Activated CD8-positive, alpha-beta memory T cell treated with anti-CD3 and anti-CD28 coated beads, Interleukin-2, amount 10 ng/mL, durations not matched to agents 7 days and 5 days (primary cell): ENCODE results near the gene AMBRA1. TPM values are rescaled to one million over a fixed set of nuclear protein-coding genes. Genes with fewer than 3 reads are reported as not detected.

Experiments used
- ATAC-seq: fragments of 150-1000 bp; cut with Tn5 transposase; one replicate; pipeline ENCODE4 v1.10.0; 2021; ENCODE audit warnings: moderate library complexity
- CTCF ChIA-PET: fragments of 350-600 bp; sonication (Branson Sonifier 250); formaldehyde crosslinking; loops from one replicate; lab custom pipeline; 2021; ENCODE audit warnings: antibody characterized with exemption; lab: Charles Lee
- DNase-seq: peaks from one replicate; pipeline ENCODE4 v3.0.0-alpha.2; 2020
- H3K27ac Mint-ChIP-seq: one replicate; pipeline ENCODE4 v1.8.0; 2021; ENCODE audit warnings: mild to moderate bottlenecking, mixed read lengths
- H3K27me3 Mint-ChIP-seq: one replicate; pipeline ENCODE4 v1.8.0; 2021; ENCODE audit warnings: mixed read lengths
- H3K36me3 Mint-ChIP-seq: one replicate; pipeline ENCODE4 v1.8.0; 2021; ENCODE audit warnings: mild to moderate bottlenecking, mixed read lengths
- H3K4me1 Mint-ChIP-seq: one replicate; pipeline ENCODE4 v1.8.0; 2021; ENCODE audit warnings: mixed read lengths
- H3K4me3 Mint-ChIP-seq: one replicate; pipeline ENCODE4 v1.8.0; 2021; ENCODE audit warnings: mild to moderate bottlenecking, moderate library complexity, mixed read lengths
- H3K9me3 Mint-ChIP-seq: one replicate; pipeline ENCODE4 v1.8.0; 2022; ENCODE audit warnings: low read depth, mixed read lengths
- total RNA-seq, 2 experiments: library from RNA; stranded (reverse); gene quantifications; one replicate each; pipeline ENCODE4 v1.2.3, GENCODE V29; 2021

Gene AMBRA1
- total RNA-seq, 2 experiments from 2014 or later: 36.1 to 41.9 TPM

GRCh38 chr11:46480166-46480726 lies 113.6 kb downstream of the AMBRA1 start:
- Mint-ChIP-seq H3K27ac (no peak overlapping the region), H3K4me1 (peaks cover 18% of the 10 kb centered on the region), H3K27me3 (no peaks in the 10 kb centered on the region), H3K9me3 (no peaks in the 10 kb centered on the region), H3K36me3 (no peaks in the 10 kb centered on the region), H3K4me3 (no peak overlapping the region)
- ATAC-seq: no peak
- CTCF ChIA-PET: interaction anchor here (1.8 to 3.1 kb wide), 2 partner anchors 10 to 49 kb away, joined by 4 to 11 read pairs; no protein-coding TSS in a partner anchor
- DNase-seq: no peak

GRCh38 chr11:46479601-46480000 lies 114.2 kb downstream of the AMBRA1 start:
- no peak overlapping the region for H3K27ac Mint-ChIP-seq
- H3K9me3 Mint-ChIP-seq: no peaks in the 10 kb centered on the region
- peaks cover 23% of the 10 kb centered on the region for H3K4me1 Mint-ChIP-seq
- DNase-seq (no peak), ATAC-seq (no peak)
- H3K4me3 Mint-ChIP-seq: no peak overlapping the region
- H3K27me3 Mint-ChIP-seq: no peaks in the 10 kb centered on the region
- peaks cover 1% of the 10 kb centered on the region for H3K36me3 Mint-ChIP-seq
- CTCF ChIA-PET: interaction anchor here (3.1 kb wide), 1 partner anchor 11 kb away, joined by 11 read pairs; no protein-coding TSS in a partner anchor

- H3K36me3 Mint-ChIP-seq: peaks cover 1% of the 10 kb centered on the region
- H3K4me1 Mint-ChIP-seq: peaks cover 24% of the 10 kb centered on the region
- H3K9me3 Mint-ChIP-seq: no peaks in the 10 kb centered on the region
- ATAC-seq (no peak), DNase-seq (no peak)
- H3K27me3 Mint-ChIP-seq: no peaks in the 10 kb centered on the region
- H3K27ac Mint-ChIP-seq: no peak overlapping the region
- CTCF ChIA-PET: no interaction called here
- no peak overlapping the region for H3K4me3 Mint-ChIP-seq
These were observed 115.6 kb downstream of the AMBRA1 start for GRCh38 chr11:46478196-46478595.

GRCh38 chr11:46477136-46477535 lies 116.7 kb downstream of the AMBRA1 start:
- no peak for DNase-seq
- CTCF ChIA-PET: interaction anchor here (1.5 to 2.1 kb wide), 3 partner anchors 13 to 81 kb away, joined by 4 to 5 read pairs (median 5); no protein-coding TSS in a partner anchor
- Mint-ChIP-seq H3K27me3 (no peaks in the 10 kb centered on the region), H3K4me3 (no peak overlapping the region), H3K36me3 (peaks cover 1% of the 10 kb centered on the region), H3K9me3 (no peaks in the 10 kb centered on the region), H3K4me1 (peaks cover 27% of the 10 kb centered on the region), H3K27ac (no peak overlapping the region)
- ATAC-seq: no peak

GRCh38 chr11:46475926-46476545 lies 117.8 kb downstream of the AMBRA1 start:
- Mint-ChIP-seq H3K4me3 (no peak overlapping the region), H3K27me3 (no peaks in the 10 kb centered on the region), H3K4me1 (peaks cover 27% of the 10 kb centered on the region), H3K9me3 (no peaks in the 10 kb centered on the region), H3K27ac (peak overlapping the region; percentile 39), H3K36me3 (peaks cover 1% of the 10 kb centered on the region)
- DNase-seq (no peak), ATAC-seq (peak; percentile 63)
- CTCF ChIA-PET: interaction anchor here (0.6 to 2.1 kb wide), 6 partner anchors 14 to 137 kb away, joined by 3 to 5 read pairs (median 4); no protein-coding TSS in a partner anchor

- Mint-ChIP-seq H3K4me1 (peaks cover 27% of the 10 kb centered on the region), H3K9me3 (no peaks in the 10 kb centered on the region), H3K4me3 (no peak overlapping the region), H3K27ac (peak overlapping the region; percentile 41), H3K27me3 (no peaks in the 10 kb centered on the region), H3K36me3 (peaks cover 1% of the 10 kb centered on the region)
- ATAC-seq: peak; percentile 25
- CTCF ChIA-PET: interaction anchor here (0.6 to 1.7 kb wide), 4 partner anchors 15 to 137 kb away, joined by 3 to 5 read pairs (median 4); no protein-coding TSS in a partner anchor
- no peak for DNase-seq
These were observed 118.5 kb downstream of the AMBRA1 start for GRCh38 chr11:46475051-46475925.

GRCh38 chr11:46472662-46472994 lies 121.2 kb downstream of the AMBRA1 start:
- ATAC-seq: no peak
- CTCF ChIA-PET: no interaction called here
- Mint-ChIP-seq H3K27ac (no peak overlapping the region), H3K4me1 (peaks cover 25% of the 10 kb centered on the region), H3K9me3 (no peaks in the 10 kb centered on the region), H3K27me3 (no peaks in the 10 kb centered on the region), H3K36me3 (peaks cover 3% of the 10 kb centered on the region), H3K4me3 (no peak overlapping the region)
- no peak for DNase-seq

- ATAC-seq (no peak), DNase-seq (no peak)
- Mint-ChIP-seq H3K4me1 (peaks cover 25% of the 10 kb centered on the region), H3K36me3 (peaks cover 3% of the 10 kb centered on the region), H3K27me3 (no peaks in the 10 kb centered on the region), H3K9me3 (no peaks in the 10 kb centered on the region), H3K27ac (no peak overlapping the region), H3K4me3 (no peak overlapping the region)
- CTCF ChIA-PET: no interaction called here
These were observed 121.7 kb downstream of the AMBRA1 start for GRCh38 chr11:46471943-46472661.

- H3K27me3 Mint-ChIP-seq: no peaks in the 10 kb centered on the region
- H3K9me3 Mint-ChIP-seq: no peaks in the 10 kb centered on the region
- H3K36me3 Mint-ChIP-seq: peaks cover 5% of the 10 kb centered on the region
- no peak overlapping the region for H3K4me3 Mint-ChIP-seq
- CTCF ChIA-PET: interaction anchor here (0.8 kb wide), 1 partner anchor 68 kb away, joined by 4 read pairs; no protein-coding TSS in a partner anchor
- peaks cover 8% of the 10 kb centered on the region for H3K4me1 Mint-ChIP-seq
- H3K27ac Mint-ChIP-seq: no peak overlapping the region
- ATAC-seq (no peak), DNase-seq (no peak)
These were observed 123.9 kb downstream of the AMBRA1 start for GRCh38 chr11:46469926-46470325.

GRCh38 chr11:46465683-46466082 lies 128.1 kb downstream of the AMBRA1 start:
- Mint-ChIP-seq H3K27me3 (no peaks in the 10 kb centered on the region), H3K4me1 (no peaks in the 10 kb centered on the region), H3K27ac (no peak overlapping the region), H3K4me3 (no peak overlapping the region), H3K9me3 (no peaks in the 10 kb centered on the region), H3K36me3 (peaks cover 3% of the 10 kb centered on the region)
- ATAC-seq (no peak), DNase-seq (no peak)
- CTCF ChIA-PET: no interaction called here

GRCh38 chr11:46463701-46464421 lies 130.0 kb downstream of the AMBRA1 start:
- Mint-ChIP-seq H3K27me3 (no peaks in the 10 kb centered on the region), H3K4me3 (no peak overlapping the region), H3K9me3 (no peaks in the 10 kb centered on the region), H3K4me1 (no peaks in the 10 kb centered on the region), H3K36me3 (peaks cover 3% of the 10 kb centered on the region), H3K27ac (no peak overlapping the region)
- ATAC-seq (no peak), DNase-seq (no peak)
- CTCF ChIA-PET: no interaction called here

- H3K4me3 Mint-ChIP-seq: no peak overlapping the region
- no peaks in the 10 kb centered on the region for H3K4me1 Mint-ChIP-seq
- H3K36me3 Mint-ChIP-seq: peaks cover 1% of the 10 kb centered on the region
- no peak overlapping the region for H3K27ac Mint-ChIP-seq
- no peaks in the 10 kb centered on the region for H3K9me3 Mint-ChIP-seq
- H3K27me3 Mint-ChIP-seq: no peaks in the 10 kb centered on the region
- ATAC-seq (no peak), DNase-seq (no peak)
- CTCF ChIA-PET: no interaction called here
These were observed 132.3 kb downstream of the AMBRA1 start for GRCh38 chr11:46461461-46461927.
